ENCODE results near the gene ALDH4A1. TPM values are rescaled to one million over a fixed set of nuclear protein-coding genes. Genes with fewer than 3 reads are reported as not detected.
A peak's percentile ranks its signal among the peaks of the same experiment; 100 is the strongest.

ALDH4A1 gene
- total RNA-seq, 1 experiment from 2014 or later, result 40.5 TPM

DNA sequence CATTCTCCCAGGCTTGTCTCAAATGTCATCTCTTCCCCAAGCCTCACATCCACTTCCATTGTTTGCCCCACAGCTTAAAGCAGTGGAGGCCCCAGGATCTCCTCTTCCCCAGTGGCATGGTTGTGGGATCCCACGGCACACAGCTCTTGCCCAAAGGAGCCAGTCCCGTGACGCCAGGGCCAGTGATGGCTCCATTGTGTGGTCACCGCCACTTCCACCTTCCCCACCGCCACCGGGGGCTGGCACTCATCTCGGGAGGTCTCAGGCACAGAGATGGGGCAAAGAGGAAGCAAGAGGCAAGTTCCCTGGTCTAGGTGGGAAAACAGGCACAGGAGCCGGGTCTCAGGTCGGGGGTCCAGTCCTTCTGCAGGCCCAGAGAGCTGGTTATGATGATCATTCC lies 22.9 kb upstream of the ALDH4A1 start:
- no peak for DNase-seq (ENCODE audit: low spot score)
- in situ Hi-C loops (cut with HindIII; ENCODE audit: low sequenced_read_pairs), result no loop called here

GRCh38 chr1:18924221-18924691 lies 21.9 kb upstream of the ALDH4A1 start:
- in situ Hi-C loops (cut with HindIII; ENCODE audit: low sequenced_read_pairs), result no loop called here

GRCh38 chr1:18923756-18924211 lies 21.4 kb upstream of the ALDH4A1 start:
- peak; percentile 71 for DNase-seq (ENCODE audit: low spot score)
- in situ Hi-C loops (cut with HindIII; ENCODE audit: low sequenced_read_pairs), result no loop called here

More at GRCh38 chr1:18924221-18924691, 21.9 kb upstream of the ALDH4A1 start:
- DNase-seq (ENCODE audit: low spot score), result peak; percentile 65

- in situ Hi-C loops (cut with HindIII; ENCODE audit: low sequenced_read_pairs), result no loop called here
- DNase-seq (ENCODE audit: low spot score), result peak; percentile 47
These were observed 20.7 kb upstream of the ALDH4A1 start for GRCh38 chr1:18922848-18923755.

DNA sequence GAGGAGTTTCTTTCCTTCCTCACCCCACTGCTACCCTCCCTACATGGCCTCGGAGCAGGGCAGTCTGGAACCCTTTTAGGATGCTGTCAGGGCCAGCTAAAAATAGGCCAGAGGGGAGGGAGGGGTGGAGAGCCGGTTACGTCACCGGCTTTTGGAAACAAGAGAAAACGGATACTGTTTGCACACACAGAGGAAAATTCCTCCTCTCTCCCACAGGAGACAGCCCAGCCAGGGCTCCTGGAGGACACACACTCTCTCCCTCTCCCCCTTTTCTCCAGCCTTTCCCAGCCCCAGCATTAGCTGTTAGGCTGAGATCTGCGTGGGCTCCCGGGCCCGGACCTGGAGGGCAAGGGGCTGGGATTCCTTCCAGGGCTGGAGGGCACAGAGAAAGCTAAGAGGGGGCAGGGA lies 20.0 kb upstream of the ALDH4A1 start:
- in situ Hi-C loops (cut with HindIII; ENCODE audit: low sequenced_read_pairs), result no loop called here
- DNase-seq (ENCODE audit: low spot score), result peak; percentile 99

GRCh38 chr1:18921516-18922251 lies 19.3 kb upstream of the ALDH4A1 start:
- in situ Hi-C loops (cut with HindIII; ENCODE audit: low sequenced_read_pairs), result no loop called here
- peak; percentile 30 for DNase-seq (ENCODE audit: low spot score)

DNA sequence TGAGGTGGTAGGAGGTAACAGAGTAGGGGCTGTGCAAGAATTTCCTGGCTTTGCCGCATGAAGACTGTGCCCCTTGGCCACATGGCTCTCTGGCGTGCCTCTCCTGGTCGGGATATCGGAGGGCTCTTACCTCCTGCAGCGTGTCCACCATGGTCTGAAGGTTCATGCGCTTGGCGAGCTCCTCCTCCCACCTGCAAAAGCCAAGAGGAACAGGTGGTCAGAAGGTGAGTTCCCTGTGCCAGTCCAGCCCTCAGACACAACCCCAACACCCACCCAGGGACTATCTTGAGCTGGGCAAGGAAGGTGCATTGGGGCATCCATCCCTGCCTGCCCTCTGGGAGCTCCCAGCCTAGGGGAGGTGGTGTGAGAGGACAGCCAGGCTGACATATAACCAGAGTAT lies 18.6 kb upstream of the ALDH4A1 start:
- in situ Hi-C loops (cut with HindIII; ENCODE audit: low sequenced_read_pairs), result no loop called here

DNA sequence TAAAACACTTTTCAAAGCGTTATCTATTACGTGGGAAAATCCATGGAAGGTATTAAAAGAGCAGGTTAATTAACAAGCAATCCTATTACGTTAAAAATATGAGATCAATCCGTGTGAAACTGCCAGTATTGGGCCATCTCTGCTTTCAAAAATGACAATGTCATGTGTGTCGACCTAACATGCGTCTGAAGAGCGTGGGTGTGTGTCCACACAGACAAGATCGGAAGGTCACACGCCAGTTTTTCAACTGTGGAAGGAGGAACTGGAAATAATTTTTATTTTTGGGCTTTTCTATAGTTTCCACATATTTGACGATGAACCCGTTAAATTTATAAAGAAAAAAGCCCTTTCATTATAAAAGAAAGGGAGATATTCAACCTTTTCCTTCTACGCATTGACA lies 17.6 kb upstream of the ALDH4A1 start:
- in situ Hi-C loops (cut with HindIII; ENCODE audit: low sequenced_read_pairs), result no loop called here
- DNase-seq (ENCODE audit: low spot score), result no peak

More for the DNA sequence above, 18.6 kb upstream of the ALDH4A1 start:
- peak; percentile 54 for DNase-seq (ENCODE audit: low spot score)

- in situ Hi-C loops (cut with HindIII; ENCODE audit: low sequenced_read_pairs), result no loop called here
- peak; percentile 68 for DNase-seq (ENCODE audit: low spot score)
These were observed 17.0 kb upstream of the ALDH4A1 start for GRCh38 chr1:18919197-18919905.

GRCh38 chr1:18918417-18918816 lies 16.1 kb upstream of the ALDH4A1 start:
- in situ Hi-C loops (cut with HindIII; ENCODE audit: low sequenced_read_pairs), result no loop called here
- DNase-seq (ENCODE audit: low spot score), result no peak

DNA sequence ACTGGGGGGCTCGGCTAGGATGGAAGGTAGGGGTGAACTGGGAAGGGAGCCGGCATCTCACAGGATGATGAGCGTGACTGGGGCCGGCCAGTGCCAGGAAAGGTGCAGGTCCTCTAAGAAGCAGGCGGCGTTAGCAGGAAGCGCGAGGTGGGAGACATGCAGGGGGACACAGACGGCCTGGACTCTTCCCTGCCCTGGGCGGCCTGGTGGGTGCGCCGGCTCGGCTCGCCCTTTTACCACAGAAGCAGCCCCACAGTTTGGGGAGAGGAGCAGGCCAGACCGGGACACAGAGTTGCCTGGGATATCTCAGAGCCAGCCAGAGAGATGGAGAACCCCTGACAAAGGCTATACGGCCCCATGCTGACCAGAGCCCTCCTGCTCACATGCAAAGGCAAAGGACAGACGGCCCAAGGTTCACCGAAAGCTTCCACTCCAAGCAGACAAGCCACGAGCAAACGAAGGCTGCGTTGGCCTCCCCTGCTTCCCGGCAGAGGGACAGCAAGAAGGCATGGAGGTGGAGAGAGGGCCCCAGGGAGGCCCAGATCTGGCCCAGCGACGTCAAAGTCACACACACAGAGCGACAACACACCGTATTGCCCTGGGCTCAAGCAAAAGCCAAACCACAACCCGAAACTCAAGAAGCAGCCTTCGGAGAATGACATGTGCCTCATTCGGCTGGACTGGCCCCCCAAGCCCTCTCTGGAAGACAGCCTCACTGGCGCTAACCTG lies 14.9 kb upstream of the ALDH4A1 start:
- in situ Hi-C loops (cut with HindIII; ENCODE audit: low sequenced_read_pairs), result no loop called here
- no peak for DNase-seq (ENCODE audit: low spot score)

DNA sequence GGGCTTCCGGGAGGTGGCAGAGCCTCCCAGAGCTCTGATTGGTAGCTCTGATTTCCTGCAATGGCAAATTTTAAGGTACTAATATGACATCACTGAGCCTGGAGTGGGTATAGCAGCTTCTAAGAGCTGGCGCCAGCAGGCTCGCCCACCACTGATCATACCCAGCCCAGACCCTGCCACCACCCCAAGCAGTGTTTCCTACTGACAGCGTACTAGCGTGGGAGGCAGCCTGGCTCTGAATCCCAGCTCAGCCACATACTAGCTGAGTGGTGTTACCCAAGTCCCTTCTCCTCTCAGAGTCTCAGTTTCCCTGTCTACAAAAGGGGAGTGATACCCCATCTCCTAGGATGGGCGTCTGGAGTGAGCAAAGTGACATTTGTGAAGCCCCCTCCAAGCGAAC lies 13.0 kb upstream of the ALDH4A1 start:
- in situ Hi-C loops (cut with HindIII; ENCODE audit: low sequenced_read_pairs), result no loop called here
- no peak for DNase-seq (ENCODE audit: low spot score)

DNA sequence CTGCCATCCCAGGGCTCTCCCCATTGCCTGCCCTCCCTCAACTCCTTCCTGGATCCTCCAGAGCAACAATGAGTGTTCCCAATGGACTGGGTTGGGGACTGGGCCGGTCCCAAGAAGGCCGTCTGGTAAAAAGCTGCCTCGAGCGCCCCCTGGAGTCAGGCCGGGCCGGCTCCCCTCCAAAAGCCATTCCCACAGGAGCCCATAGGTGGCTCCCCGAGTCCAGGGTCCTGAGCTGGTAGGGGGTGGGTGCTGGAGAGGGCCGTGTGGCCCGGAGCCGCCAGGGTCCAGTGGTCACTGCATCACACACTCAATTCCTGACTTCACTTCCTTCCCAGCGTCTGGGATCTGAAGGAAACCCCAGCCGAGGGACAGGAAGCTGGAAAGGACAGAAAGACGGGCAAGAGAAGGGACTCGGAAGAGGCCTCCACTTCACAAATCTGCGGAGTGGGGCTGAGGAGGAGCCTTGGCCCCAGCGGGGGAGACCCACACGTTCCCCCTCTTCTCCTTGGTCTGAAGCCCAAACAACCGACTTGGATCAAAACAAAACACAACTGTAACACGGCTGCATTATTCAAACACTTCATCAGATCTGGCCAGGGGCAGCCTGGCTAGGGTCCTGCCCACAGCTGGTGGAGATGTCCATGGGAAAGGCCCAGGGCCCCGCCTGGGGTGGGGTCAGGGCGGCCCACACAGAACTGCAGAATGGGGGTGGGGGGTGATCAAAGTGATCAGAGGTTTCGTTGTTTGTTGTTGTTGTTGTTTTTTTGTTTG lies 10.9 kb upstream of the ALDH4A1 start:
- in situ Hi-C loops (cut with HindIII; ENCODE audit: low sequenced_read_pairs), result no loop called here
- DNase-seq (ENCODE audit: low spot score), result peak; percentile 68

DNA sequence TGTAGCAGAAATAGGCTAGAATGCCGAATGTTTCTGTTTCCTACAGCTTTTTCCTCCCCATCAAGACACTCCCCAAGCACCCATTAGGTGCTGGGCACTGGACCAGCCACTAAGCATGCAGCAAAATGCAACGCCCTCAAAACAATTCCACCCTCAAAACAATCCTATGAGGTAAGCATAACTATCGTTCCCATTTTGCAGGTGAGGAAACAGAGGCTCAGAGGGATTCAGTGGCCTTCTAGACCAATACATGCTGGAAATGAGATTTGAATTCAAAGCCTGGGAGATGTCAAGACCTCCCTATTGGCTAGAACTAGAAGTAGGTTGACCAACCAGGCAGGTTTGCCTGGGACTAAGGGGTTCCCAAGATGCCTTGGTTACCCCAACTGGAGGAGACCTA lies 10.2 kb upstream of the ALDH4A1 start:
- in situ Hi-C loops (cut with HindIII; ENCODE audit: low sequenced_read_pairs), result no loop called here
- DNase-seq (ENCODE audit: low spot score), result no peak

DNA sequence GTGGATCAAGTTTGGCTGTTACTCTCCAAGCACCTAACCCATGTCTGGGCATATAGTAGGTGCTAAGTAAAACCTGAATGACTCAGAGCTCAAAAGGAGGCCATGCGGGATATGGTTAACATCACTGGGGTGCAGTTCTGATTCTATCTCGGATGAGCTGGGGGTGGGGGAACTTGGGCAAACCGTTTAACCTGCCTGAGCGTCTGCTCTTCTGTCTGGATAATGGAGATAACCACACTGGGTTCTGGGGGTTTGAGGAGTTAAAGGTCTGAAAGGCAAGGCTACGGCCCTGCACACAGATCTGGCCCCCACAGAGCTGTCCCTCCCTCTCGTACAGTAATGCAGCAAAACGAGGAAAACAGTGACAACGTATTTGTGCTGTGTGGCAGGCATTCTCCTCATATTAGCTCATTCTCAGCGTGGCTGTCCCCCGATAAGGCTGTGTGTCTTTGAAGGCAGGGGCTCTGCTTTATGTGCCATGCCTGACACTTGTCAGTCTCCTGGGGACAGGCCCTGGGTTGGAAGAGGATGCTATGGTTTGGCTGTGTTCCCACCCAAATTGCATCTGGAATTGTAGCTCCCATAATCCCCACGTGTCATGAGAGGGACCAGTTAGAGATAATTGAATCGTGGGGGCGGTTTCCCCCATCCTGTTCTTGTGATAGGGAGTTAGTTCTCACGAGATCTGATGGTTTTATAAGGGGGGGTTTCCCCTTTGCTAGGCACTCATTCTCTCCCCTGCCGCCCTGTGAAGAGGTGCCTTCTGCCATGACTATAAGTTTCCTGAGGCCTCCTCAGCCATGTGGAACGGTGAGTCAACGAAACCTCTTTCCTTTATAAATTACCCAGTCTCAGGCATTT lies 6.8 kb upstream of the ALDH4A1 start:
- in situ Hi-C loops (cut with HindIII; ENCODE audit: low sequenced_read_pairs), result no loop called here
- DNase-seq (ENCODE audit: low spot score), result no peak

DNA sequence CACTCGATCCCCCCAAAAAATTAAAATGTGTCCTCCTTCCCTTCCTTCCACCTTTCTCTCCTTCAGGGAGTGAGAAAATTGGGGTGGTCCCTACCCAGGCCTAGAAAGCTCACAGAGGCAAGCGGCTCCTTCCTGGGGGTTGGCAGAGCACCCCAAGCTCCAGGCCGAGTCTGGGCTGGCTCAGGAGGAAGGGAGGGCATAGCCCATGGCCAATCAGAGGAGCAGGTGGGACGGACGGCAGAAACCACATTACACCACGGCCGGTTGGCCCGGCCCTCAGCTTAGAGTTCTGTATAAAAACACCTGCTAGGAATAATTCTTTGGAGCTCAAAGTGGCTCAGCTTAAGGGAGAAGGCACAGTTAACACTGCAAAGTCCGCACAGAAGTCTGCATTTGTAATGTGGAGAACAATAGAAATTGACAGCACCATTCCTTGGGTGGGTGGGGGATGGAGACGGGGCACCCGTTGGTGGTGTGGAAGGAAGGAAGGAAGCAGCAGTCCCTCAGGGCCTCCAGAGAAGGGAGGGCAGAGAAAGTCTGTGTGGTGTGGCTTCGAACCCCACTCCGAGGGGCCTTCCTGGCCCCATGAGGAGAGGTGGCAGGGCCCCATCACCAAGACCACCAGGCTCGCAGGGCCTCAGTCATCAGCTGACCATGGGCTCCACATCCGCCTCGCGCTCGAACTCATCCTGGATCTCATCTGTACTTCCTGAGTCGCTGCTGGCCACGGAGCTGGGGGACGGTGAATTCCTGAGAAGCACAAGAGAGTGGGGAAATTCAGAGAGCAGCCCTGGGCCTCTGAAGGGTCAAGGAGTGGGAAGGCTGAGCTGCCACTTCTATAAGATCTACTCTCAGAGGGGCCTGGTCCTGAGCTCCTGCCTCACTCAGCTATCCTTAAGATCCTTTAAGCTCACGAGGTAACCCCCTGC lies 5.8 kb upstream of the ALDH4A1 start:
- peak; percentile 59 for DNase-seq (ENCODE audit: low spot score)
- in situ Hi-C loops (cut with HindIII; ENCODE audit: low sequenced_read_pairs), result no loop called here
